NCI-H1417 treated with DMSO at 0.1 percent for 48 hours (cell line): ENCODE data around the gene EEF1AKMT1.
"Not testable (repeated sequence)": the region's sequence is repeated elsewhere in the genome, so short reads cannot be mapped to it uniquely, and the experiment has no call there.

Source experiments
- DNase-seq: peaks from one replicate; lab custom pipeline; 2025; lab: John Stamatoyannopoulos, UW

The EEF1AKMT1 gene

GRCh38 chr13:20696073-20696472, 77.7 kb downstream of the EEF1AKMT1 start:
- no peak for DNase-seq

- DNase-seq = no peak
These were observed 82.1 kb downstream of the EEF1AKMT1 start for GRCh38 chr13:20691616-20692015.

GRCh38 chr13:20689291-20689690, 84.5 kb downstream of the EEF1AKMT1 start:
- DNase-seq = no peak

GRCh38 chr13:20686863-20687579, 86.7 kb downstream of the EEF1AKMT1 start:
- DNase-seq = no peak

- no peak for DNase-seq
These were observed 87.6 kb downstream of the EEF1AKMT1 start for GRCh38 chr13:20686167-20686566.

- DNase-seq = no peak
These were observed 88.7 kb downstream of the EEF1AKMT1 start for GRCh38 chr13:20685092-20685491.

- no peak for DNase-seq
These were observed 89.2 kb downstream of the EEF1AKMT1 start for GRCh38 chr13:20684546-20684945.

- DNase-seq = no peak
These were observed 89.7 kb downstream of the EEF1AKMT1 start for GRCh38 chr13:20684041-20684440.

GRCh38 chr13:20682061-20682460, 91.7 kb downstream of the EEF1AKMT1 start:
- no peak for DNase-seq

GRCh38 chr13:20681481-20681880, 92.3 kb downstream of the EEF1AKMT1 start:
- DNase-seq = not testable (repeated sequence)

GRCh38 chr13:20680416-20681080, 93.2 kb downstream of the EEF1AKMT1 start:
- DNase-seq = no peak

- DNase-seq = no peak
These were observed 93.9 kb downstream of the EEF1AKMT1 start for GRCh38 chr13:20679879-20680278.
